ENCODE measurements around the gene NR6A1. TPM values are rescaled to one million over a fixed set of nuclear protein-coding genes. Genes with fewer than 3 reads are reported as not detected.

NR6A1 gene
- total RNA-seq, 1 experiment from 2014 or later = 164 TPM

DNA sequence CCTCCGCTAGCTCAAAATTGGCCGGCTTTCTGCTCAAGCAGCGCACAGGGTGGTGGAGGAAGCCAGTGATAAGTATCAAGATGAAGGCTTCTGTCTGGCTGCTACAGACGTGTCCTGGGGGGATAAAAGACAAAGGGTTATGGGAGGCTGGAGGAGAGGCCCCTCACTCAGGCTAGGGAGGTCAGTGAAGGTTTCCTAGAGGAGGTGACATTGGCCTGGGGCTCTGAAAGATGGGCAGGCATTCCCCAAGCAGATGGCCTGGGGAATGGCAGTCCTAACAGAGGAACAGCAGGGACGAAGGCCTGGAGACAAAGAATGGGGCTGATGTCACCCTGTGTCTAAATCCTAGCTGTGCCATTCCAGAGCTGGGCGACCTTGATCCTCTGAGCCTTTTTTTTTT lies 38.1 kb upstream of the NR6A1 start:
- ATAC-seq (no peak), DNase-seq (ENCODE audit: low spot score) (no peak)
- Mint-ChIP-seq H3K27me3 (ENCODE audit: low read depth) (no peaks in the 10 kb centered on the region), H3K36me3 (no peaks in the 10 kb centered on the region), H3K9me3 (no peaks in the 10 kb centered on the region), H3K4me3 (no peak overlapping the region), H3K4me1 (peaks cover 36% of the 10 kb centered on the region), H3K27ac (0 out of 2 replicates have a peak overlapping the region, but pooled peaks have one; percentile 57)
- ChIA-PET POLR2A (no interaction called here), CTCF (interaction anchor here (0.6 to 10.1 kb wide), 7 partner anchors 13 to 192 kb away, joined by 3 to 147 read pairs (median 4); partner anchors contain the start of genes NR6A1, OLFML2A and WDR38)
- TF ChIP-seq, protein P1, sequence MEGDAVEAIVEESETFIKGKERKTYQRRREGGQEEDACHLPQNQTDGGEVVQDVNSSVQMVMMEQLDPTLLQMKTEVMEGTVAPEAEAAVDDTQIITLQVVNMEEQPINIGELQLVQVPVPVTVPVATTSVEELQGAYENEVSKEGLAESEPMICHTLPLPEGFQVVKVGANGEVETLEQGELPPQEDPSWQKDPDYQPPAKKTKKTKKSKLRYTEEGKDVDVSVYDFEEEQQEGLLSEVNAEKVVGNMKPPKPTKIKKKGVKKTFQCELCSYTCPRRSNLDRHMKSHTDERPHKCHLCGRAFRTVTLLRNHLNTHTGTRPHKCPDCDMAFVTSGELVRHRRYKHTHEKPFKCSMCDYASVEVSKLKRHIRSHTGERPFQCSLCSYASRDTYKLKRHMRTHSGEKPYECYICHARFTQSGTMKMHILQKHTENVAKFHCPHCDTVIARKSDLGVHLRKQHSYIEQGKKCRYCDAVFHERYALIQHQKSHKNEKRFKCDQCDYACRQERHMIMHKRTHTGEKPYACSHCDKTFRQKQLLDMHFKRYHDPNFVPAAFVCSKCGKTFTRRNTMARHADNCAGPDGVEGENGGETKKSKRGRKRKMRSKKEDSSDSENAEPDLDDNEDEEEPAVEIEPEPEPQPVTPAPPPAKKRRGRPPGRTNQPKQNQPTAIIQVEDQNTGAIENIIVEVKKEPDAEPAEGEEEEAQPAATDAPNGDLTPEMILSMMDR (IDR thresholded peaks at IDR 0.05) = no peak
- no peak for TF ChIP-seq NR3C1 (CRISPR knock-in tag; conservative IDR thresholded peaks at IDR 0.05; ENCODE audit: low read depth)
- TF ChIP-seq HMGA2 (CRISPR knock-in tag; IDR thresholded peaks at IDR 0.05) = no peak
- TF ChIP-seq, protein P2, sequence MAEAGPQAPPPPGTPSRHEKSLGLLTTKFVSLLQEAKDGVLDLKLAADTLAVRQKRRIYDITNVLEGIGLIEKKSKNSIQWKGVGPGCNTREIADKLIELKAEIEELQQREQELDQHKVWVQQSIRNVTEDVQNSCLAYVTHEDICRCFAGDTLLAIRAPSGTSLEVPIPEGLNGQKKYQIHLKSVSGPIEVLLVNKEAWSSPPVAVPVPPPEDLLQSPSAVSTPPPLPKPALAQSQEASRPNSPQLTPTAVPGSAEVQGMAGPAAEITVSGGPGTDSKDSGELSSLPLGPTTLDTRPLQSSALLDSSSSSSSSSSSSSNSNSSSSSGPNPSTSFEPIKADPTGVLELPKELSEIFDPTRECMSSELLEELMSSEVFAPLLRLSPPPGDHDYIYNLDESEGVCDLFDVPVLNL (CRISPR knock-in tag; IDR thresholded peaks at IDR 0.05; ENCODE audit: borderline replicate concordance, low read depth) = no peak
- no peak for TF ChIP-seq ZNF219 (CRISPR knock-in tag; IDR thresholded peaks at IDR 0.05; ENCODE audit: borderline replicate concordance)
- no peak for TF ChIP-seq TEAD4 (CRISPR knock-in tag; IDR thresholded peaks at IDR 0.05)

DNA sequence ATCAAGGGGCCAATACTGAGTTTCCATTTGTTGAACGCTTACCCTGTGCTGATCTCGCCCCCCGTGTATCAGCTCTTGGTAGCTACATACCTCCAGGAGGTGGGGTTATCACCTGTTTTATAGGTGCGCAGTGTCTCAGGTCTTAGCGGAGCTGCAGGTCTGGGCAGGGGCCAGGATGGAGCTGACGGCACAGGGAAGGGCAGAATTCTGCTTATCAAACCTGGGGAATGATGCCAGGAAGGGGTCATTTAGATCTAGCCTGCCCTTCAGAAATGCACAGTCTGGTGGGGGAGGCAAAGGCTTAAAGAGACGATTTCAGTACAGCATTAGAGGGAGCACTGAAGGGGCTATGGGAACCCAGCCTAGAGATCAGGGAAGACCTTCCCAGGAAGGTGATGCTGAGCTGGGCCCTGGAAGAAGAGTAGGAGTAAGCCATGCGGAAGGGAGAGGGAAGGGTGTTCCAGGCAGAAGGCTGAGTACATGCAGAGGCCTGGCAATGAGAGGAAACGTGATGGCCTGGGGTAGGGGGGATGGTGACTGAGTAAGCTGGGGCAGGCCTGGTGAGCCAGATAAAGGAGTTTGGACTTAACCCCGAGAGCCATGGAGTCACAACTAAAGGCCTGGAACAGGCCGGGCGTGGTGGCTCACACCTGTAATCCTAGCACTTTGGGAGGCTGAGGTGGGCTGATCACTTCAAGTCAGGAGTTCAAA lies 37.3 kb upstream of the NR6A1 start:
- peak overlapping the region; percentile 53 for H3K27ac Mint-ChIP-seq
- ChIA-PET CTCF (interaction anchor here (0.6 to 10.1 kb wide), 10 partner anchors 9 to 191 kb away, joined by 3 to 147 read pairs (median 4); partner anchors contain the start of genes NR6A1, OLFML2A and WDR38), POLR2A (no interaction called here)
- peaks cover 28% of the 10 kb centered on the region for H3K4me1 Mint-ChIP-seq
- H3K27me3 Mint-ChIP-seq (ENCODE audit: low read depth) = no peaks in the 10 kb centered on the region
- TF ChIP-seq, protein P3, sequence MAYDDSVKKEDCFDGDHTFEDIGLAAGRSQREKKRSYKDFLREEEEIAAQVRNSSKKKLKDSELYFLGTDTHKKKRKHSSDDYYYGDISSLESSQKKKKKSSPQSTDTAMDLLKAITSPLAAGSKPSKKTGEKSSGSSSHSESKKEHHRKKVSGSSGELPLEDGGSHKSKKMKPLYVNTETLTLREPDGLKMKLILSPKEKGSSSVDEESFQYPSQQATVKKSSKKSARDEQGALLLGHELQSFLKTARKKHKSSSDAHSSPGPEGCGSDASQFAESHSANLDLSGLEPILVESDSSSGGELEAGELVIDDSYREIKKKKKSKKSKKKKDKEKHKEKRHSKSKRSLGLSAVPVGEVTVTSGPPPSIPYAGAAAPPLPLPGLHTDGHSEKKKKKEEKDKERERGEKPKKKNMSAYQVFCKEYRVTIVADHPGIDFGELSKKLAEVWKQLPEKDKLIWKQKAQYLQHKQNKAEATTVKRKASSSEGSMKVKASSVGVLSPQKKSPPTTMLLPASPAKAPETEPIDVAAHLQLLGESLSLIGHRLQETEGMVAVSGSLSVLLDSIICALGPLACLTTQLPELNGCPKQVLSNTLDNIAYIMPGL (CRISPR knock-in tag; IDR thresholded peaks at IDR 0.05) = no peak
- TF ChIP-seq, protein P4, sequence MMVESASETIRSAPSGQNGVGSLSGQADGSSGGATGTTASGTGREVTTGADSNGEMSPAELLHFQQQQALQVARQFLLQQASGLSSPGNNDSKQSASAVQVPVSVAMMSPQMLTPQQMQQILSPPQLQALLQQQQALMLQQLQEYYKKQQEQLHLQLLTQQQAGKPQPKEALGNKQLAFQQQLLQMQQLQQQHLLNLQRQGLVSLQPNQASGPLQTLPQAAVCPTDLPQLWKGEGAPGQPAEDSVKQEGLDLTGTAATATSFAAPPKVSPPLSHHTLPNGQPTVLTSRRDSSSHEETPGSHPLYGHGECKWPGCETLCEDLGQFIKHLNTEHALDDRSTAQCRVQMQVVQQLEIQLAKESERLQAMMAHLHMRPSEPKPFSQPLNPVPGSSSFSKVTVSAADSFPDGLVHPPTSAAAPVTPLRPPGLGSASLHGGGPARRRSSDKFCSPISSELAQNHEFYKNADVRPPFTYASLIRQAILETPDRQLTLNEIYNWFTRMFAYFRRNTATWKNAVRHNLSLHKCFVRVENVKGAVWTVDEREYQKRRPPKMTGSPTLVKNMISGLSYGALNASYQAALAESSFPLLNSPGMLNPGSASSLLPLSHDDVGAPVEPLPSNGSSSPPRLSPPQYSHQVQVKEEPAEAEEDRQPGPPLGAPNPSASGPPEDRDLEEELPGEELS (CRISPR knock-in tag; IDR thresholded peaks at IDR 0.05) = no peak
- TF ChIP-seq, protein P5, sequence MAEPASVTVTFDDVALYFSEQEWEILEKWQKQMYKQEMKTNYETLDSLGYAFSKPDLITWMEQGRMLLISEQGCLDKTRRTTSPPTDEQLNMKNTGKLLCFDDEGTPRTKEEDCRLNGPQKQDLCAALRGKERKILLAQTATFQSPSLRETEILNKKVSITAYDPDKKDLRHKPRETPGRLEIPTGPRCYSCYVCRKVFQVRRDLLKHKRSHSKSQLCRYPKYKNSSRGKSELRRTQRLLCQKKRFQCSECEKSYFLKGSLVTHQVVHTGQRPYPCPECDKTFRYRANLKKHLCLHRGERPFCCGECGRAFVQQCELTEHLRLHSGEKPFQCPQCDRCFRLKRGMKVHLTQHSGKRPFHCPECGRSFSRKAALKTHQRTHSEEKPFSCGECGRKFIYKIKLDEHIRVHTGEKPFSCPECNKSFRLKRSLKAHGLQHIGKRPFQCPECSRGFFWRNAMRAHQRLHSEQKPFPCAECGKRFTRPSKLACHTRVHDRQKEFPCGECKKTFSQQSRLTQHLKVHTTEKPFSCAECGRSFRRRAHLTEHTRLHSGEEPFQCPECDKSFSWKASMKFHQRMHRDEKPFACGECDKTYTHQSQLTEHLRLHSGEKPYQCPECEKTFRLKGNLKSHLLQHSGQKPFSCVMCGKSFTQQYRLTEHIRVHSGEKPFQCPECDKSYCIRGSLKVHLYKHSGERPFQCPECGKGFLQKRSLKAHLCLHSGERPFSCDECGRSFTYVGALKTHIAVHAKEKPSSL (CRISPR knock-in tag; conservative IDR thresholded peaks at IDR 0.05) = no peak
- TF ChIP-seq, protein P6, sequence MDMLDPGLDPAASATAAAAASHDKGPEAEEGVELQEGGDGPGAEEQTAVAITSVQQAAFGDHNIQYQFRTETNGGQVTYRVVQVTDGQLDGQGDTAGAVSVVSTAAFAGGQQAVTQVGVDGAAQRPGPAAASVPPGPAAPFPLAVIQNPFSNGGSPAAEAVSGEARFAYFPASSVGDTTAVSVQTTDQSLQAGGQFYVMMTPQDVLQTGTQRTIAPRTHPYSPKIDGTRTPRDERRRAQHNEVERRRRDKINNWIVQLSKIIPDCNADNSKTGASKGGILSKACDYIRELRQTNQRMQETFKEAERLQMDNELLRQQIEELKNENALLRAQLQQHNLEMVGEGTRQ (CRISPR knock-in tag; IDR thresholded peaks at IDR 0.05) = no peak
- TF ChIP-seq ZBTB21 (CRISPR knock-in tag; IDR thresholded peaks at IDR 0.05; ENCODE audit: borderline replicate concordance) (no peak), TEAD4 (CRISPR knock-in tag; IDR thresholded peaks at IDR 0.05) (no peak)
- H3K36me3 Mint-ChIP-seq = no peaks in the 10 kb centered on the region
- no peak for DNase-seq (ENCODE audit: low spot score)
- no peak overlapping the region for H3K4me3 Mint-ChIP-seq
- no peaks in the 10 kb centered on the region for H3K9me3 Mint-ChIP-seq
- ATAC-seq = no peak

All from WTC11 (cell line).